ELR (cell line): ENCODE data around the gene CCDC91.

ENCODE experiments used
- DNase-seq: peaks from one replicate; pipeline ENCODE4 v3.0.0-alpha.2; 2015; ENCODE audit warnings: low read depth

The CCDC91 gene

GRCh38 chr12:28582672-28583376 lies 392.6 kb downstream of the CCDC91 start:
- no peak for DNase-seq

- DNase-seq: peak; percentile 63
These were observed 393.5 kb downstream of the CCDC91 start for GRCh38 chr12:28583701-28584261.

- no peak for DNase-seq
These were observed 394.9 kb downstream of the CCDC91 start for GRCh38 chr12:28585146-28585545.

GRCh38 chr12:28586481-28586880 lies 396.2 kb downstream of the CCDC91 start:
- DNase-seq: no peak

GRCh38 chr12:28591831-28592230 lies 401.6 kb downstream of the CCDC91 start:
- no peak for DNase-seq
